Measurements from ENCODE around the gene GRIP1. TPM values are rescaled to one million over a fixed set of nuclear protein-coding genes. Genes with fewer than 3 reads are reported as not detected.

Gene GRIP1
- total and polyA plus RNA-seq, 2 of the 4 experiments (the other 2 are of a cell fraction), result under 0.01 to 0.07 TPM

DNA sequence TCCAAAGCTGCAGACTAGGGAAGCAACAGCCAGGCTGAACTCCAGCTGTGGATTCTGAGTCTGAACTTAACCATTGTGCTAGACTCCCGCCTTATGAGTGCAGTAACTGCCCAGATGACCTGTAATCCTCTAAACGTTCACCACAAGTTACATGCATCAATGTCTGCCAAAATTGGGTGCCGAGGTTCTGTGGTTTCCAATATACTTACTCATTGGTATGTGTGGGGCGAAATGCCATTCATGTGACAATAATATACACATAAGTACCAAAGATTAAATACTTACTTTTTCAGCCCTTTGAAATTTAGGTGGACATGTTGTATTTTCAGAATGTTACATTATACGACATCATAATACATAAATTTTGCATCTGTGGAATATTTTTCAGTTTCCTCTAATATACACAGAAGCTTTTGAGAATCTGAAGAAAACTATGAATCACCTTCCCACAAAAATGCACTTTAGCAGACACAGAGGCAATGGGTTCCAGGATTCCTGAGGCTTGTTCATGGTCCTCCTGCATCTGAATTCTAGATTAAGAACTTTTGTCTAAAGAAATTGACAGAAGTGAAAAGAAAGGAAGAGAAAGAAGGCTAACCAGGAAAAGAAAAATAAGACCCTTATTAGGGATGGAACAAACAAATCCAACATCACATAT, 31.7 kb downstream of the GRIP1 start:
- CTCF ChIA-PET, result no interaction called here
- Histone ChIP-seq H4K20me1 (ENCODE audit: insufficient read depth, low read length) (no peaks in the 10 kb centered on the region), H2BK5ac (ENCODE audit: low read depth, low read length, poor library complexity, severe bottlenecking) (no peak overlapping the region), H4K8ac (ENCODE audit: low read depth in 2 of 2, low read length in 2 of 2) (no peak overlapping the region), H2BK20ac (ENCODE audit: low read depth, low read length) (no peak overlapping the region), H3K9me3 (ENCODE audit: control insufficient read depth, insufficient read depth, low read length) (no peaks in the 10 kb centered on the region), H4K5ac (ENCODE audit: low read depth, low read length) (no peak overlapping the region), H3K27ac (ENCODE audit: insufficient read depth, low read length) (no peak overlapping the region), H3K18ac (ENCODE audit: low read depth, low read length) (no peak overlapping the region), H2BK15ac (ENCODE audit: low read depth, low read length) (no peak overlapping the region), H2AK5ac (ENCODE audit: low read depth, low read length) (no peak overlapping the region), H3K14ac (replicated peaks; ENCODE audit: low read depth, low read length) (no peak overlapping the region), H3K4me2 (ENCODE audit: low read depth, low read length) (peak overlapping the region; percentile 0; the same call in 1 of the 2 replicates), H3K56ac (ENCODE audit: extremely low read depth, insufficient read depth, low read length) (no peak overlapping the region), H2BK120ac (ENCODE audit: low read depth, low read length) (no peak overlapping the region), H3K4me3 (ENCODE audit: insufficient read depth, low read depth, low read length) (no peak overlapping the region), H3K23ac (ENCODE audit: low read depth, low read length) (no peak overlapping the region), H3K9me1 (ENCODE audit: insufficient read depth, low read length) (peaks cover 2% of the 10 kb centered on the region; the same call in 1 of the 2 replicates), H3K36me3 (ENCODE audit: control insufficient read depth, insufficient read depth, low read length) (no peaks in the 10 kb centered on the region), H3K79me1 (ENCODE audit: low read depth in 1 of 2, low read length in 2 of 2) (no peaks in the 10 kb centered on the region), H3K27me3 (ENCODE audit: control insufficient read depth, insufficient read depth, low read length) (peaks cover 4% of the 10 kb centered on the region), H3K9ac (ENCODE audit: low read depth, low read length) (no peak overlapping the region), H3K4me1 (ENCODE audit: control insufficient read depth, insufficient read depth, low read length) (peaks cover 2% of the 10 kb centered on the region; the same call in 1 of the 2 replicates), H3K4ac (ENCODE audit: low read depth, low read length) (no peak overlapping the region), H2AK9ac (replicated peaks; ENCODE audit: low read depth, low read length, poor library complexity) (no peak overlapping the region), H2AFZ (replicated peaks; ENCODE audit: low read length, poor library complexity) (no peak overlapping the region), H4K91ac (ENCODE audit: insufficient read depth, low read depth, low read length) (no peak overlapping the region)
- no TSS peak for BruUV-seq (replicated peaks)
- intact Hi-C loops (cut with micrococcal nuclease), result no loop called here
- DNase-seq (peak; percentile 89), ATAC-seq (ENCODE audit: low read depth) (peak; percentile 86)
- POLR2A ChIA-PET (ENCODE audit: unreplicated experiment), result no interaction called here
- in situ Hi-C loops (cut with MboI; ENCODE audit: low sequenced_read_pairs), result no loop called here
- dilution Hi-C loops (cut with HindIII; ENCODE audit: low sequenced_read_pairs, unreplicated experiment), result no loop called here
- TF ChIP-seq BHLHE40 (IDR thresholded peaks at IDR 0.05; ENCODE audit: low read depth, low read length), result 0 out of 2 replicates have a peak, but pooled peaks have one; percentile 2
- TF ChIP-seq, protein P1, sequence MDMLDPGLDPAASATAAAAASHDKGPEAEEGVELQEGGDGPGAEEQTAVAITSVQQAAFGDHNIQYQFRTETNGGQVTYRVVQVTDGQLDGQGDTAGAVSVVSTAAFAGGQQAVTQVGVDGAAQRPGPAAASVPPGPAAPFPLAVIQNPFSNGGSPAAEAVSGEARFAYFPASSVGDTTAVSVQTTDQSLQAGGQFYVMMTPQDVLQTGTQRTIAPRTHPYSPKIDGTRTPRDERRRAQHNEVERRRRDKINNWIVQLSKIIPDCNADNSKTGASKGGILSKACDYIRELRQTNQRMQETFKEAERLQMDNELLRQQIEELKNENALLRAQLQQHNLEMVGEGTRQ (IDR thresholded peaks at IDR 0.05; ENCODE audit: low read depth, low read length), result no peak
- TF ChIP-seq MAFK (IDR thresholded peaks at IDR 0.05; ENCODE audit: low read depth, low read length), result no peak
- WGBS, 2 experiments (ENCODE audit: extremely low coverage in 2 of 2, insufficient read length in 1 of 2), result no CpG with 5 or more reads among the region's 5 CpGs
